OCI-LY1 (cell line): ENCODE results near the gene TUBA4B.

Source experiments
- CTCF ChIP-seq: fragments of 200-600 bp; sonication (generic), shearing (Covaris generic); IDR thresholded peaks from 2 replicates; pipeline ENCODE4 v1.5.1; 2017; ENCODE audit warnings: mild to moderate bottlenecking, antibody characterized with exemption, low read length, moderate library complexity, mixed read lengths
- EZH2 ChIP-seq: fragments of 200-600 bp; sonication (generic), shearing (Covaris generic); IDR thresholded peaks from 2 replicates; pipeline ENCODE4 v1.8.0; 2017; ENCODE audit warnings: borderline replicate concordance, mixed run types, mild to moderate bottlenecking, antibody characterized with exemption, low read length, moderate library complexity, mixed read lengths

GRCh38 chr2:219251656-219252055, 1.4 kb upstream of the TUBA4B start:
- TF ChIP-seq EZH2, result no peak
- TF ChIP-seq CTCF, result no peak
